SK-N-SH (cell line): Measurements from ENCODE around the gene KRT26. TPM values are rescaled to one million over a fixed set of nuclear protein-coding genes. Genes with fewer than 3 reads are reported as not detected.

ENCODE experiments used
- CTCF ChIA-PET: fragments of 300-600, 350-600 bp; formaldehyde crosslinking; extraction: SDS; loops from one replicate; lab custom pipeline; 2021; lab: Yijun Ruan, JAX
- POLR2A ChIA-PET: fragments of 350-600 bp; sonication (Branson Sonifier 250); formaldehyde crosslinking; extraction: SDS; loops from one replicate; lab custom pipeline; 2020; ENCODE audit warnings: antibody characterized with exemption, inconsistent platforms; lab: Yijun Ruan, JAX
- DNase-seq: peaks from one replicate; pipeline ENCODE4 v3.0.0; 2012
- H2AFZ ChIP-seq: fragments of 200-600 bp; sonication (generic); 2 replicates; pipeline ENCODE4 v1.8.1; 2016; ENCODE audit warnings: antibody characterized with exemption, mild to moderate bottlenecking, low read depth
- H3F3A ChIP-seq: fragments of 200-600 bp; sonication (generic); replicated peaks from 2 replicates; pipeline ENCODE3; 2016; ENCODE audit warnings: antibody characterized with exemption, mild to moderate bottlenecking; ENCODE audit not compliant: insufficient read depth
- H3K27ac ChIP-seq, 2 experiments: fragments of 200-500 bp in 1 of 2; fragments of 200-600 bp in 1 of 2; sonication (Bioruptor generic) in 1 of 2; sonication (generic), shearing (Covaris generic) in 1 of 2; 2 replicates each; pipeline versions ENCODE4 v1.5.1 to v1.6.1; 2014 to 2016; ENCODE audit warnings: low read depth in 2 of 2, inconsistent platforms in 1 of 2, low read length in 1 of 2, mild to moderate bottlenecking in 1 of 2, mixed read lengths in 1 of 2
- H3K27me3 ChIP-seq: fragments of 200-600 bp; sonication (generic), shearing (Covaris generic); 2 replicates; pipeline ENCODE4 v1.6.1; 2016; ENCODE audit warnings: mixed run types; ENCODE audit not compliant: insufficient read depth
- H3K36me3 ChIP-seq, 2 experiments: fragments of 200-500 bp in 1 of 2; fragments of 200-600 bp in 1 of 2; sonication (Bioruptor generic) in 1 of 2; sonication (generic) in 1 of 2; replicated peaks in 1 of 2; 2 replicates each; pipeline versions ENCODE3 to v1.5.1; 2014 to 2016; ENCODE audit warnings: low read length in 1 of 2, mild to moderate bottlenecking in 1 of 2; ENCODE audit not compliant: insufficient read depth in 2 of 2, control insufficient read depth in 1 of 2
- H3K4me1 ChIP-seq, 2 experiments: fragments of 200-500 bp in 1 of 2; fragments of 200-600 bp in 1 of 2; sonication (Bioruptor generic) in 1 of 2; sonication (generic), shearing (Covaris generic) in 1 of 2; 2 replicates each; pipeline versions ENCODE4 v1.5.1 to v1.6.1; 2014 to 2016; ENCODE audit warnings: low read depth in 1 of 2, low read length in 1 of 2, mixed run types in 1 of 2; ENCODE audit not compliant: insufficient read depth in 2 of 2, control insufficient read depth in 1 of 2
- H3K4me2 ChIP-seq: fragments of 200-600 bp; sonication (generic), shearing (Covaris generic); 2 replicates; pipeline ENCODE4 v1.6.1; 2017; ENCODE audit warnings: mixed run types
- H3K4me3 ChIP-seq, 2 experiments: fragments of 200-500 bp in 1 of 2; fragments of 200-600 bp in 1 of 2; sonication (Bioruptor generic) in 1 of 2; sonication (generic), shearing (Covaris generic) in 1 of 2; 2 replicates each; pipeline versions ENCODE4 v1.5.1 to v1.8.1; 2014 to 2016; ENCODE audit warnings: low read depth in 2 of 2, inconsistent platforms in 1 of 2, low read length in 1 of 2, mild to moderate bottlenecking in 1 of 2, mixed read lengths in 1 of 2, moderate library complexity in 1 of 2
- H3K79me2 ChIP-seq: fragments of 200-600 bp; sonication (generic); 2 replicates; pipeline ENCODE4 v1.8.1; 2017; ENCODE audit warnings: mild to moderate bottlenecking; ENCODE audit not compliant: insufficient read depth
- H3K9ac ChIP-seq: fragments of 200-600 bp; sonication (generic); 2 replicates; pipeline ENCODE4 v1.6.1; 2017; ENCODE audit warnings: mixed run types
- H3K9me2 ChIP-seq: fragments of 200-600 bp; sonication (generic); 2 replicates; pipeline ENCODE4 v1.6.1; 2017; ENCODE audit warnings: mixed run types
- H3K9me3 ChIP-seq: fragments of 200-600 bp; sonication (generic); 2 replicates; pipeline ENCODE4 v1.6.1; 2017; ENCODE audit warnings: mixed run types, mild to moderate bottlenecking, moderate library complexity
- H4K20me1 ChIP-seq: fragments of 200-600 bp; sonication (generic); 2 replicates; pipeline ENCODE4 v1.6.1; 2017; ENCODE audit warnings: mild to moderate bottlenecking, mixed run types; ENCODE audit not compliant: insufficient read depth
- ELF1 ChIP-seq: IDR thresholded peaks from 2 replicates; pipeline ENCODE4 v1.4.0; 2012
- EP300 ChIP-seq, 2 experiments: IDR thresholded peaks; 2 replicates each; pipeline versions ENCODE4 v1.4.0 to v1.6.1; 2012; ENCODE audit warnings: borderline replicate concordance in 1 of 2, low read depth in 1 of 2, low read length in 1 of 2
- FOSL2 ChIP-seq: IDR thresholded peaks from 2 replicates; pipeline ENCODE4 v1.4.0; 2012; ENCODE audit warnings: low read depth, mild to moderate bottlenecking, moderate library complexity, borderline replicate concordance
- FOXM1 ChIP-seq: IDR thresholded peaks from 2 replicates; pipeline ENCODE4 v1.4.0; 2012; ENCODE audit warnings: low read depth, mild to moderate bottlenecking
- GATA2 ChIP-seq: sonication (generic); formaldehyde crosslinking; IDR thresholded peaks from 2 replicates; pipeline ENCODE4 v1.5.0; 2020; ENCODE audit warnings: mild to moderate bottlenecking, missing genetic modification reagents
- IRF3 ChIP-seq: fragments of 150-350 bp; IDR thresholded peaks from 2 replicates; pipeline ENCODE4 v1.6.1; 2016; ENCODE audit warnings: mild to moderate bottlenecking, low read depth, low read length
- JUND ChIP-seq: IDR thresholded peaks from 2 replicates; pipeline ENCODE4 v1.4.0; 2012
- RAD21 ChIP-seq: IDR thresholded peaks from 2 replicates; pipeline ENCODE4 v1.6.1; 2012; ENCODE audit warnings: mild to moderate bottlenecking, low read length
- RCOR1 ChIP-seq: fragments of 150-350 bp; IDR thresholded peaks from 2 replicates; pipeline ENCODE4 v1.6.1; 2017; ENCODE audit warnings: antibody characterized with exemption, low read length
- RFX5 ChIP-seq: IDR thresholded peaks from 2 replicates; pipeline ENCODE4 v1.6.1; 2012; ENCODE audit warnings: mild to moderate bottlenecking, improper control_type of control experiment, low read length
- SIN3A ChIP-seq: IDR thresholded peaks from 2 replicates; pipeline ENCODE4 v1.6.1; 2012; ENCODE audit warnings: low read depth, mild to moderate bottlenecking, low read length, moderate library complexity, borderline replicate concordance
- SMC3 ChIP-seq: IDR thresholded peaks from 2 replicates; pipeline ENCODE4 v1.6.1; 2012; ENCODE audit warnings: low read depth, low read length, improper control_type of control experiment
- TAF1 ChIP-seq: IDR thresholded peaks from 2 replicates; pipeline ENCODE4 v1.6.1; 2012; ENCODE audit warnings: low read depth, mild to moderate bottlenecking, low read length, moderate library complexity, borderline replicate concordance
- TEAD4 ChIP-seq: IDR thresholded peaks from 2 replicates; pipeline ENCODE4 v1.4.0; 2012; ENCODE audit warnings: mild to moderate bottlenecking, borderline replicate concordance; ENCODE audit not compliant: insufficient read depth
- USF1 ChIP-seq: IDR thresholded peaks from 2 replicates; pipeline ENCODE4 v1.4.0; 2012; ENCODE audit warnings: low read depth, borderline replicate concordance
- USF2 ChIP-seq: fragments of 150-350 bp; IDR thresholded peaks from 2 replicates; pipeline ENCODE4 v1.6.1; 2017; ENCODE audit warnings: antibody characterized with exemption, low read length, low read depth, borderline replicate concordance
- ZBTB33 ChIP-seq: IDR thresholded peaks from 2 replicates; pipeline ENCODE4 v1.4.0; 2012; ENCODE audit warnings: low read depth, borderline replicate concordance
- WGBS: methylation state at CpG from one replicate; pipeline ENCODE4 v1.1.6; 2017; ENCODE audit warnings: low lambda C conversion rate; 5-methylcytosine and 5-hydroxymethylcytosine counted together
- polyA plus RNA-seq, 3 experiments: library from polyadenylated mRNA; depleted of rRNA; stranded (reverse); fragments of >200 nt; gene quantifications; 2 replicates each; pipeline ENCODE4 v1.2.3, GENCODE V29; 2012
- TF ChIP-seq, protein P1 (sequence below): fragments of 200-600 bp; sonication (generic); IDR thresholded peaks from 2 replicates; pipeline ENCODE4 v1.6.1; 2017; ENCODE audit warnings: antibody characterized with exemption, mild to moderate bottlenecking, moderate library complexity
- TF ChIP-seq, protein P2 (sequence below): IDR thresholded peaks from 2 replicates; pipeline ENCODE4 v1.6.1; 2012; ENCODE audit warnings: mild to moderate bottlenecking, low read depth, low read length, moderate library complexity
- TF ChIP-seq, protein P3 (sequence below): IDR thresholded peaks from 2 replicates; pipeline ENCODE4; 2012

The KRT26 gene
- polyA plus RNA-seq, 1 of the 3 experiments (the other 2 are of a cell fraction), result not detected

DNA sequence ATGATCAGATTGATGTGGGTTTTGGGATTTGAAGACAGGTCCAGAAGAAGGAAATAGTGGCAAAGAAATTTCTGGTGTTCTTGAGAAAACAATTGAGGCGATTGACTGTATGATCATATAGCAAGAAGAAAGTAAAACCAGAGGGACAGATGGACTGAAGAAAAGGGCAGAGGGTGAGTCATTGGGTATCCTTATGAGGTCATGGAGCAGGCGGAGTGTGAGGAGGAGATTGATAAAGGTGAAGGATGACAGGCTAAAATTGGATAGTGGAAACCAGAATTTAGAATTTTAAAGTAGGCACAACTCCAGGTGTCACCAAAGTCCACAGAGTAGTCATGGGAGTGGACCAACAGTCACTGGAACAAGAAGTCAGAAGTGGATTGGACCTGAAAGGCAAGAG lies 29.2 kb upstream of the KRT26 start:
- 23% methylated on average over 2 of the region's 2 CpGs for WGBS

More for the DNA sequence above, 29.2 kb upstream of the KRT26 start:
- H3K27me3 ChIP-seq, result peaks cover 53% of the 10 kb centered on the region
- no peak for DNase-seq
- TF ChIP-seq TAF1 (no peak), RAD21 (no peak), GATA2 (CRISPR knock-in tag) (no peak), TEAD4 (no peak), FOXM1 (no peak), USF2 (no peak), IRF3 (no peak), EP300 (IDR thresholded peaks at IDR 0.05; ENCODE audit: borderline replicate concordance in 1 of 2, low read depth in 1 of 2, low read length in 1 of 2) (no peak), ELF1 (no peak), RFX5 (no peak), JUND (no peak), SIN3A (no peak), FOSL2 (no peak), SMC3 (no peak), USF1 (no peak), RCOR1 (no peak), ZBTB33 (no peak)
- TF ChIP-seq, protein P1, sequence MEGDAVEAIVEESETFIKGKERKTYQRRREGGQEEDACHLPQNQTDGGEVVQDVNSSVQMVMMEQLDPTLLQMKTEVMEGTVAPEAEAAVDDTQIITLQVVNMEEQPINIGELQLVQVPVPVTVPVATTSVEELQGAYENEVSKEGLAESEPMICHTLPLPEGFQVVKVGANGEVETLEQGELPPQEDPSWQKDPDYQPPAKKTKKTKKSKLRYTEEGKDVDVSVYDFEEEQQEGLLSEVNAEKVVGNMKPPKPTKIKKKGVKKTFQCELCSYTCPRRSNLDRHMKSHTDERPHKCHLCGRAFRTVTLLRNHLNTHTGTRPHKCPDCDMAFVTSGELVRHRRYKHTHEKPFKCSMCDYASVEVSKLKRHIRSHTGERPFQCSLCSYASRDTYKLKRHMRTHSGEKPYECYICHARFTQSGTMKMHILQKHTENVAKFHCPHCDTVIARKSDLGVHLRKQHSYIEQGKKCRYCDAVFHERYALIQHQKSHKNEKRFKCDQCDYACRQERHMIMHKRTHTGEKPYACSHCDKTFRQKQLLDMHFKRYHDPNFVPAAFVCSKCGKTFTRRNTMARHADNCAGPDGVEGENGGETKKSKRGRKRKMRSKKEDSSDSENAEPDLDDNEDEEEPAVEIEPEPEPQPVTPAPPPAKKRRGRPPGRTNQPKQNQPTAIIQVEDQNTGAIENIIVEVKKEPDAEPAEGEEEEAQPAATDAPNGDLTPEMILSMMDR, result no peak
- TF ChIP-seq, protein P2, sequence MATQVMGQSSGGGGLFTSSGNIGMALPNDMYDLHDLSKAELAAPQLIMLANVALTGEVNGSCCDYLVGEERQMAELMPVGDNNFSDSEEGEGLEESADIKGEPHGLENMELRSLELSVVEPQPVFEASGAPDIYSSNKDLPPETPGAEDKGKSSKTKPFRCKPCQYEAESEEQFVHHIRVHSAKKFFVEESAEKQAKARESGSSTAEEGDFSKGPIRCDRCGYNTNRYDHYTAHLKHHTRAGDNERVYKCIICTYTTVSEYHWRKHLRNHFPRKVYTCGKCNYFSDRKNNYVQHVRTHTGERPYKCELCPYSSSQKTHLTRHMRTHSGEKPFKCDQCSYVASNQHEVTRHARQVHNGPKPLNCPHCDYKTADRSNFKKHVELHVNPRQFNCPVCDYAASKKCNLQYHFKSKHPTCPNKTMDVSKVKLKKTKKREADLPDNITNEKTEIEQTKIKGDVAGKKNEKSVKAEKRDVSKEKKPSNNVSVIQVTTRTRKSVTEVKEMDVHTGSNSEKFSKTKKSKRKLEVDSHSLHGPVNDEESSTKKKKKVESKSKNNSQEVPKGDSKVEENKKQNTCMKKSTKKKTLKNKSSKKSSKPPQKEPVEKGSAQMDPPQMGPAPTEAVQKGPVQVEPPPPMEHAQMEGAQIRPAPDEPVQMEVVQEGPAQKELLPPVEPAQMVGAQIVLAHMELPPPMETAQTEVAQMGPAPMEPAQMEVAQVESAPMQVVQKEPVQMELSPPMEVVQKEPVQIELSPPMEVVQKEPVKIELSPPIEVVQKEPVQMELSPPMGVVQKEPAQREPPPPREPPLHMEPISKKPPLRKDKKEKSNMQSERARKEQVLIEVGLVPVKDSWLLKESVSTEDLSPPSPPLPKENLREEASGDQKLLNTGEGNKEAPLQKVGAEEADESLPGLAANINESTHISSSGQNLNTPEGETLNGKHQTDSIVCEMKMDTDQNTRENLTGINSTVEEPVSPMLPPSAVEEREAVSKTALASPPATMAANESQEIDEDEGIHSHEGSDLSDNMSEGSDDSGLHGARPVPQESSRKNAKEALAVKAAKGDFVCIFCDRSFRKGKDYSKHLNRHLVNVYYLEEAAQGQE, result no peak
- TF ChIP-seq, protein P3, sequence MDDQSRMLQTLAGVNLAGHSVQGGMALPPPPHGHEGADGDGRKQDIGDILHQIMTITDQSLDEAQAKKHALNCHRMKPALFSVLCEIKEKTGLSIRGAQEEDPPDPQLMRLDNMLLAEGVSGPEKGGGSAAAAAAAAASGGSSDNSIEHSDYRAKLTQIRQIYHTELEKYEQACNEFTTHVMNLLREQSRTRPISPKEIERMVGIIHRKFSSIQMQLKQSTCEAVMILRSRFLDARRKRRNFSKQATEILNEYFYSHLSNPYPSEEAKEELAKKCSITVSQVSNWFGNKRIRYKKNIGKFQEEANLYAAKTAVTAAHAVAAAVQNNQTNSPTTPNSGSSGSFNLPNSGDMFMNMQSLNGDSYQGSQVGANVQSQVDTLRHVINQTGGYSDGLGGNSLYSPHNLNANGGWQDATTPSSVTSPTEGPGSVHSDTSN, result no peak
- TF ChIP-seq, all 33 proteins: peak for 0
- no peaks in the 10 kb centered on the region for H3K79me2 ChIP-seq
- no peaks in the 10 kb centered on the region for H3K36me3 ChIP-seq
- no peak overlapping the region for H3K4me2 ChIP-seq
- no peak overlapping the region for H2AFZ ChIP-seq
- ChIA-PET POLR2A (no interaction called here), CTCF (interaction anchor here (0.8 kb wide), 1 partner anchor 181 kb away, joined by 3 read pairs; no protein-coding TSS in a partner anchor)
- H3K4me3 ChIP-seq, result no peak overlapping the region
- no peak overlapping the region for H3K27ac ChIP-seq
- no peak overlapping the region for H3K9ac ChIP-seq
- no peaks in the 10 kb centered on the region for H3F3A ChIP-seq
- H4K20me1 ChIP-seq, result no peaks in the 10 kb centered on the region
- no peaks in the 10 kb centered on the region for H3K9me3 ChIP-seq
- H3K4me1 ChIP-seq, result peaks cover 0 to 2% of the 10 kb centered on the region in 2 experiments; a peak in 1 of 4 replicates
- no peaks in the 10 kb centered on the region for H3K9me2 ChIP-seq
